Hematopoietic multipotent progenitor cell treated with erythropoietin and hydrocortisone succinate and interleukin-3 and kit ligand, for 8 days (in vitro differentiated cells): Measurements from ENCODE around the gene RPL32.
"Not testable (repeated sequence)": the region's sequence is repeated elsewhere in the genome, so short reads cannot be mapped to it uniquely, and the experiment has no call there.

Experiments used
- DNase-seq: peaks from one replicate; pipeline ENCODE4 v3.0.0-alpha.2; 2015

RPL32 gene

DNA sequence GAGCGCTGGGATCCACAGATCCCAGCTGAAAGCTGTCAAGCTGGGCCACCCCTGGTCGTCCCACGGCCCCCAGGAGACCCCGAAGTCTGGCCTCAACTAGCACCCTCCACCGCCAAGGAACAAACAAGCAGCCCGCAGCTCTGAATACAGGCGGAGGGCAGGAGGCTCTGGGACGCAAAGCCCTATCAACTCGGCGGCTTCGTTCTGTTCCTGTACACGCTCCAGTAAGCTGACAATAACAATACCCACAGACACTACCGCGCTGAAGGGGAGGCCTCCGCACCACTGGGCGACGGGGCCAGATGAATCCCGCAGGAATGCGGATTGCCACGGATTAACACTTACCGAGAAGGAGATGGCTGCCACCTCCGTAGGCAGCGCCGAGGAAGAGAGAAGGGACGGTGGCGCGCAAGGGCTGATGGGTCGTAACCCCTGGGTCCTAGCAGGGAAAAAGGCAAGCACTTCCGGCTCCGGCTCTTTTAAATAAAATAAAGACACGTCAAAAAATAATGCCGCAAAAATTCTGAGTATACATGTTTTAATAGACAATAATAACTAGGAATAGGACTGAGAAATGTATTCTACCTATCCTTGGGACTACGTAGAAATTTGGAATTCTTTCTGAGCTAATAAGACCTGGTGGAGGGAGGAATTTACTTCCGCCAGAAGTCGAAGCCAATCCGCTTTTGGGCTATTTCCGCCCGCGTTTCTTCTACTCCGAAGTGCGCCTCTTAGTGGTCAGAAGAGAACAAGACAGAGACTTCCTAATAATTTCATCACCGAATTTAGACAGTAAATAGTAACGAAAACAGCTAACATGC, at the start of gene RPL32:
Gene RPL32, minus strand, starts transcription at position 417 of the 821 bp plus-strand sequence. CDS start 1,328 bp downstream, outside the sequence.
- peak; percentile 97 for DNase-seq

DNA sequence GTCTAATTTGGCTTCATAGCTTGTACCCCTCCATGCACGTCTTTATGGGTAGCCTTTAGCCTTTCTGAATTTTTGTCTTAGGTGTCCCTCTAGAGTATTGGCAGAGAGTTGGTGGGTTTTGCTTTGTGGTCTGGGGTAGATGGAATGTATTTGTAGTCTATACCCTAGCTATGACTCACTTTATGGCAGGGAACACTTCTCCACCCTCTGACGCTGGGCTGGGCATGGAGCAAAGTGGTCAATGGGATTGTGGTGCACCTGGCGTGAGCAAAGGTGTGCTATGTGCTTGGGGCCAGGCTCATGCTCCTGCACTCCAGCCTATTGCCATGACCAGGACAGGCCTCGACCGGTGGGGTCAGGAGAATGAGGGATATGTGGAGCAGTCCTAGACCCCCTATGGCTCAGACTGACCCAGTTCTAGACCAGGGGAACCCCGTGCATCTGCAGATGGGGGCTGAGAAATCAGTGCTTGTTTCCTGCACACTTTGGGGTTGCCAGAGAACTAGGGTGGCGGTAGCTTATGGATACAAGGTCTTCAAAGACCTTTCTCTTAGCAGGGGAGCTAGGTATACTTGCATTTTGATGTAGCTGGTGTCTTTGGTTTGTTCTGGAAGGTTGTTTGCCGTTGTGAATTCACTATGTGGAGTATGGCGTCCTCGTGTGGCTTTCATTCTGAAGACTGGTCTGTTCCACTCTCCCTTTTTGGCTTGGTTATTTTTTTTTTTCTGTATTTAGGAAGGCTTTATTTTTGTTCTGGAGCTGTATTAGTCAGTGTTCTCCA, 49.4 kb upstream of the RPL32 start:
- DNase-seq = no peak

- no peak for DNase-seq
Measured at GRCh38 chr3:12886736-12887135, 45.4 kb upstream of the RPL32 start.

- DNase-seq = no peak
Measured at GRCh38 chr3:12886106-12886679, 44.8 kb upstream of the RPL32 start.

DNA sequence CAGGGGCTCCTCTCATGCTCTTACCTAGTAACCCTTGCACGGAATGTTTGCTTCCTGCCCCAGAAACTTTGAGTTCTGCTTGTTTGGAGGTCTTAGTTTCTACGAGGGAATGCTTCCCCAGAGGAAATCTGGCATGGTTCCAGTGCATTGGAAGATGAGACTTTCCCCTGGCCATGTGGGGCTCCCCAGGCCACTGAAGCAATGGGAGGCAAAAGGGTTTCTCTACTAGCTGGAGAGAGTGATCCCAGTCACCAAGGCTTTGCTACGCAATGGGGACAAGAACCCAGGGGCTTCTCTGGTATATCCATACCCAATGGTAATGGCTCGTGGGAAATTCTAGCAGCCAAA, 44.2 kb upstream of the RPL32 start:
- no peak for DNase-seq

- no peak for DNase-seq
Measured at GRCh38 chr3:12884790-12885582, 43.6 kb upstream of the RPL32 start.

DNA sequence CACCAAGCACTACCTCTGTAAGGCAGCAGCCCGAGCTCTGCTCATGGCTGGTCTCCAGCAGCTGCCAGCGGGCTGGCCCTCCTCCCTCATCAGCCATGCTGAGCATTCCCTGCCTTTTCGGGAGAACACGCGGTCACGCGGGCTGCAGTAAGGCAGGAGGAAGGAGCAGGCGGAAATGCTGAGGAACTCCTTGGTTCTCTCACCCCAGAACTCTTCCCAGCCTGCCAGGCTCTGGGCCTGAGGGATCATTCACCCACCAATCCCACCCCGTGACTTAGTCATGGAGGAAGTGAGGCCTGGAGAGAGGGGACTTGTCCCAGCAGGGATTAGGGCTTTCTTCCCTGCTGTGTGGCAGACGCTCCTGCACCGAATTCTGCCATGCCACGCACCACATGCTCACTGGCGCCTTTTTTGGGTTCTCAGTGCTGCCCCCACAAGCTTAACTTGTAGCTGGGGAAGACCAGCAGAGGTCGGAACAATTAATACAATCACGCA, 42.9 kb upstream of the RPL32 start:
- DNase-seq = no peak

DNA sequence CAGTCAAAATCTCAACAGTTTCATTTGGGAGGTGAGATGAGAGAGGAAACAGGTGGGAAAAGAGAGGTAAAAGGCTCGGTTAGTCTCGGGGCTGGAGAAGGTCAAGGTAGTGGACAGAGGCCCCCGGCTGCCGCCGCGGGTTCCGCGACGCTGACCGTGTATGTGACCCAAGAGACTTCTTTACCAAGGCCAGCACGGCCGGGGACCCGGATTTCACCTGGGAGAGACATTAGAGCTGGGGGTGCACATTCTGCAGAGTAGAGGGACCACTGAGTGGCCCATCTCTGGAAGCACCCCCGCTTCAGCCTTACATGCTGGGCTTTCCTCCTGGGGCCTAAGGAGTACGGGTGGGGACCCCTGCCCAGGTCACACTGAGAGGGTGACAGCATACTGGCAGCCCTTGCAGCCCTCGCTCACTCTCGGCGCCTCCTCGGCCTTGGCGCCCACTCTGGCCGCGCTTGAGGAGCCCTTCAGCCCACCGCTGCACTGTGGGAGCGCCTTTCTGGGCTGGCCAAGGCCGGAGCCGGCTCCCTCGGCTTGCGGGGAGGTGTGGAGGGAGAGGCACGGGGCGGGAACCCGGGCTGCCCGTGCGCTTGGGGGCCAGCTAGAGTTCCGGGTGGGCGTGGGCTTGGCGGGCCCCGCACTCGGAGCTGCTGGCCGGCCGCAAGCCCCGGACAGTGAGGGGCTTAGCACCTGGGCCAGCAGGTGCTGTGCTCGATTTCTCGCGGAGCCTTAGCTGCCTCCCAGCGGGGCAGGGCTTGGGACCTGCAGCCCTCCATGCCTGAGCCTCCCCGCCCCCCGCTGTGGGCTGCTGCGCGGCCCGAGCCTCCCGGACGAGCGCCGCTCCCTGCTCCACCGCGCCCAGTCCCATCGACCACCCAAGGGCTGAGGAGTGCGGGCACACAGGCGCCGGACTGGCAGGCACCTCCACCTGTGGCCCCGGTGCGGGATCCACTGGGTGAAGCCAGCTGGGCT, 41.3 kb upstream of the RPL32 start:
- DNase-seq = no peak

GRCh38 chr3:12881858-12882257, 40.5 kb upstream of the RPL32 start:
- not testable (repeated sequence) for DNase-seq

DNA sequence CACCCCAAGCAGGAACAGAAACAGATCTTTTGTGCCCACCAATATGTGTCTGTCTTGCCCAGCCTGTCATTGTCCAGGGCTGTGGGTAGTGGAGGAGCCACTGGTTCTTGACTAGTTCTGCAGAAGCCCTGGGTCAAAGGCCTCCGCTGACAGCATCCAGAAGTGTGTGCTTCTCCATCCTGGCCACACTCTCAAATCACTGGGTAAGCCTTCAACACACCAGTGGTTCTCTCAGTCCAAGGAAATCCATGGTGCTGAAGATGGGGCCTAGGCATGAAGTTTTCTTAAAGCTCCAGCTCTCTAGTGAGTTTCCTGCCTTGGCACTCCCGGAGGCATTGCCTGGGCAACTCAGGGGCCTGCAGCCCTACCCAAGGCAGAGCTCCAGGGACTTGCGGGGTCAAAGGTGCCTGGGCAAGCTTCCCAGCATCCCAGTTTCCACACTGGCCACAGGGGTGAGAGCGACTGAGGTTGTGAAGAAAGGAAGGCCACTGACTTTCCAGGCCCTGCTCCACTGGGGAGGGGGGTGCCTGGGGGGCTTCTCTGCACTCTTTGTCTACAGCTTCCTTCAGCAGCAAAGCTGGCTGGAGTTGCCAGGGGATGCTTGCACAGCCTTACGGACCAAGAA, 37.9 kb upstream of the RPL32 start:
- DNase-seq = peak; percentile 55

DNA sequence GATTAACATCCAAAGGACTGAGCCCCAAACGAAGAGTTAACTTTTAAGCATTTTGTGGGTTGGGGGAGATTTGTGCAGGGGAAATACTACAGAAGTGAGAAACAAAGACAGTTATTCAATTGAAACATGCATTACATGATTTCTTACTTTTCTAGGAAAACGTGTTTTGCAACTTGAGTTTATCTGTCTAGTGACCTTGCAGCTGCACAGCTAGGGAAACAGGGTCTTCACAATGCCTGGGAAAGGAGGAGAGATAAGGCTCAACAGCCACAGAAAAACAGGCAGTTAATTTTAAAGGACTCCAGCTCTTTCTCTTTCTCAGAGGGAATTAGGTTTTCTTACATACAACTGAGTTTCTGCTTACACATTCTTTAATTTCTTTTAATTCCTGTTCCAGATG, 37.4 kb upstream of the RPL32 start:
- DNase-seq = peak; percentile 87

- peak; percentile 59 for DNase-seq
Measured at GRCh38 chr3:12878141-12878574, 36.8 kb upstream of the RPL32 start.

DNA sequence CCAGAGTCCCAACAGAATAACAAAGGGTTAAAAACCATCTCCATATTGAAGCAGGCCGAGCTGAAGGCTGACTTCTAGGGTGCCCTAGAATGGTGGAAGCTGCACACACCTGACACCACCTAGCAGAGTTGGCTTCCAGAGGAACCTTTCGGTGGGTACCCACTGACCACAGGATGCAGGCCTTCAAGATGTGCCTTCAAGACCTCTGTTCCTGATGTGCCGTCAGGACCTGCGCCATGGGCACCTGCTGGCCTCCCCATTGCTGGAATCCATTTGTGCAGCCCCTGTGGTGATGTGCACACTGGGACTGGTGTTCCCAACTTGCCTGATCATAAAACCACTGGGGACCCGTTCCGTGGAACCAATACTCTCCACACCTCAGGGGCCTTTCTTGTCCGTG, 35.7 kb upstream of the RPL32 start:
- DNase-seq = no peak

- DNase-seq = peak; percentile 77
Measured at GRCh38 chr3:12875857-12876836, 34.8 kb upstream of the RPL32 start.

DNA sequence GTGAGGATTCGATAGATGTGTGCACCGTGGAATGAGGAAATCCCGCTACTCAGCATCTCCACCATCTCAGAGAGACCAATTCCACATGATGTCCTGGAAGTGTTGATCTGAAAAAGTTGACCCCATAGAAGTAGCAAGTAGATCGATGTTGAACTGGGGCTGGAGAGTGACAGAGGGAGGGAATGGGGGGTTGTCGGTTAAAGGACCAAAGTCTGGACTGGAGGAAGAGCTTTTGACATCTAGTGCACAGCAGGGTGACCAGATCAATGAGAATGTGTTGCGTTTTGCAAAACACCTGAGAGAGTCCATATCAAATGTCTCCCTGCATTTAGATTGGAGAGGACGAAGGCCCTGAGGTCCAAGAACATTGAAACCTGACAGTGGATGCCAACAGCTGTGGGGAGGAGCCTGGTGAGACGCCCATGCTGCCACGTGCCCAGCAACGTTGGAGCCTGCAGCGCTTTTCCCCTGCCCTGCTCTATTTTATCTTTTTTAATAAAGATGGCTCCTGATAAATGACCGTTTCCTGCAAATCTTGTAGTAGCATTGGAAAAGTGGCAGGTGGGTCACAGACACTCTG, 30.1 kb upstream of the RPL32 start:
- no peak for DNase-seq

GRCh38 chr3:12870942-12871341, 29.6 kb upstream of the RPL32 start:
- DNase-seq = no peak

- no peak for DNase-seq
Measured at GRCh38 chr3:12869035-12869621, 27.8 kb upstream of the RPL32 start.

DNA sequence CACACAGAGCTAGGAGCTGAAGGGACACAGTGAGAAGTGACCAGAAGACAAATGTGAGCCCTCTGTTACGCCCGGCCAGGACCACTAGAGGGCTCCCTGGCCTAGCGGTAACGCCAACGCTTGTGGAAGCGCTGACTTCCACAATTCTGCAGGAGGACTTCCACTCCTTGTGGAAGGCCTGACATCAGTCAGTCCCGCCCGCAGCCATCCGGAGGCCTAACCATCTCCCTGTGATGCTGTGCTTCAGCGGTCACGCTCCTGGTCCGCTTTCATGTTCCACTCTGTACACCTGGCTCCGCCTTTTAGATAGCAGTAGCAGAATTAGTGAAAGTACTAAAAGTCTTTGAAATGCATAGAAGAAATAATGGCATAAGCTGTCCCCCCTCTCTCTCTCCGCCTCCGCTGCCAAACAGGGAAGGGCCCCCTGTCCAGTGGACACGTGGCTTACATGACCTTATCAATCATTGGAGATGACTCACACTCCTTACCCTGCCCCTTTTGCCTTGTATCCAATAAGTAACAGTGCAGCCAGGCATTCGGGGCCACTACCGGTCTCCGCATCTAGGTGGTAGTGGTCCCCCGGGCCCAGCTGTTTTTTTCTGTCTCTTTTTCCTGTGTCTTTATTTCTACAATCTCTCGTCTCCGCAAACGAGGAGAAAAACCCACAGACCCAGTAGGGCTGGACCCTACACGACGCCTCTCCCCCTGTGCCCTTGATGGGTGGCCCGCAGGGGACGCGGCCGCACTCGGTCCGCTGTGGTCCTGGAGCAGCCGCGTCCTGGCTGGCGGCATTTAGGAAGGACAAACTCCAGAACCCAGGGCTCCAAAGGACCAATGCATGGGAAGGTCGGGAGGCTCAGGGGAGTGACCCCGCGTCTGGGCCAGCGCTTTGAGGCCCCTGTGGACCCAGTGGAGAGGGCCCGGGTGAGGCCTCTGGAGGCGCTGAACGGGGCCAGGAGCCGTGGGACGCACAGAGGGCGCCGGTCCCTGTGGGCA, 27.0 kb upstream of the RPL32 start:
- DNase-seq = peak; percentile 90
